ENCODE measurements around the gene ZNF576. TPM values are rescaled to one million over a fixed set of nuclear protein-coding genes. Genes with fewer than 3 reads are reported as not detected.

ZNF576 gene
- total and polyA plus RNA-seq, 2 of the 4 experiments (the other 2 are of a cell fraction) = 13.8 to 19.5 TPM

DNA sequence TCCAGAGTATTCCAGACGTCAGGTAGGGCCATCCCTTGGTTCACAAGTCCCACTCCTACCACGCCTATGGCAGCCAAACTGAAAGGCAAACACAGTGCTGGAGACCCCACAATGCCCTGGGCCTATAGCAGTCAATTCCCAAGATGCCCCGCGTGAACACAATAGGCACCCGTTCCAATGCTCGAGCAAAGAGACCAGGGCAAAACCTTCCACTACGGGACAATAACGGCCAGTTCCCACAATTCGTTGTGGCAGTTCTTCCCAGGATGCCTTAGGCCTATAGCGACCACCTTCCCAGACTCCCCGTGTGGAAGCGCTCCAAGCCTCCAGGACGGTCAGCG is 22.5 kb downstream of the ZNF576 start:
- H3K9me3 ChIP-seq (ENCODE audit: control insufficient read depth, insufficient read depth, low read length) = no peaks in the 10 kb centered on the region
- H2BK120ac ChIP-seq (ENCODE audit: low read depth, low read length) = peak overlapping the region; percentile 35
- peak overlapping the region; percentile 55; the same call in 1 of the 3 replicates for H2BK15ac ChIP-seq (ENCODE audit: low read depth, low read length)
- H3K4me3 ChIP-seq (ENCODE audit: insufficient read depth, low read depth, low read length) = peak overlapping the region; percentile 66
- in situ Hi-C loops (cut with MboI; ENCODE audit: low sequenced_read_pairs) (no loop called here), intact Hi-C loops (cut with micrococcal nuclease) (no loop called here), dilution Hi-C loops (cut with HindIII; ENCODE audit: low sequenced_read_pairs, unreplicated experiment) (no loop called here)
- H3K14ac ChIP-seq (replicated peaks; ENCODE audit: low read depth, low read length) = peak overlapping the region; percentile 95
- BruUV-seq (replicated peaks) = no TSS peak
- peak overlapping the region; percentile 84 for H4K5ac ChIP-seq (ENCODE audit: low read depth, low read length)
- peak overlapping the region; percentile 86 for H3K4me2 ChIP-seq (ENCODE audit: low read depth, low read length)
- H3K4ac ChIP-seq (ENCODE audit: low read depth, low read length) = peak overlapping the region; percentile 97
- peak overlapping the region; percentile 78 for H2AK5ac ChIP-seq (ENCODE audit: low read depth, low read length)
- peaks cover 33 to 63% of the 10 kb centered on the region in 2 experiments for H3K79me1 ChIP-seq (ENCODE audit: low read depth in 1 of 2, low read length in 2 of 2)
- peak overlapping the region; percentile 96 for H2AK9ac ChIP-seq (replicated peaks; ENCODE audit: low read depth, low read length, poor library complexity)
- ChIA-PET CTCF (interaction anchor here (0.7 kb wide), 1 partner anchor 98 kb away, joined by 3 read pairs; no protein-coding TSS in a partner anchor), POLR2A (ENCODE audit: unreplicated experiment) (no interaction called here)
- H3K56ac ChIP-seq (ENCODE audit: extremely low read depth, insufficient read depth, low read length) = peak overlapping the region; percentile 58
- no peaks in the 10 kb centered on the region for H3K27me3 ChIP-seq (ENCODE audit: control insufficient read depth, insufficient read depth, low read length)
- H4K91ac ChIP-seq (ENCODE audit: insufficient read depth, low read depth, low read length) = peak overlapping the region; percentile 92
- 0% methylated on average over 12 of the region's 14 CpGs; no CpG with 5 or more reads in 1 of the 2 experiments for WGBS, 2 experiments (ENCODE audit: extremely low coverage in 2 of 2, insufficient read length in 1 of 2)
- H2BK20ac ChIP-seq (ENCODE audit: low read depth, low read length) = no peak overlapping the region
- peak overlapping the region; percentile 82 for H3K9ac ChIP-seq (ENCODE audit: low read depth, low read length)
- no peaks in the 10 kb centered on the region; the same call in 1 of the 2 replicates for H4K20me1 ChIP-seq (ENCODE audit: insufficient read depth, low read length)
- DNase-seq (peak; percentile 8), ATAC-seq (ENCODE audit: low read depth) (peak; percentile 28)
- peak overlapping the region; percentile 77 for H3K27ac ChIP-seq (ENCODE audit: insufficient read depth, low read length)
- peak overlapping the region; percentile 65 for H3K23ac ChIP-seq (ENCODE audit: low read depth, low read length)
- peak overlapping the region; percentile 99 for H2AFZ ChIP-seq (replicated peaks; ENCODE audit: low read length, poor library complexity)
- TF ChIP-seq FOS (IDR thresholded peaks at IDR 0.05; ENCODE audit: low read depth, low read length) (no peak), SMC3 (IDR thresholded peaks at IDR 0.05; ENCODE audit: low read depth, low read length) (no peak), CEBPB (IDR thresholded peaks at IDR 0.05; ENCODE audit: low read depth, low read length) (no peak), MAFK (IDR thresholded peaks at IDR 0.05; ENCODE audit: low read depth, low read length) (no peak), CHD1 (IDR thresholded peaks at IDR 0.05; ENCODE audit: low read depth, low read length) (no peak), POLR2A (IDR thresholded peaks at IDR 0.05; ENCODE audit: low read depth, low read length) (no peak), RFX5 (IDR thresholded peaks at IDR 0.05; ENCODE audit: low read depth, low read length) (no peak), BHLHE40 (IDR thresholded peaks at IDR 0.05; ENCODE audit: low read depth, low read length) (no peak), MXI1 (IDR thresholded peaks at IDR 0.05; ENCODE audit: borderline replicate concordance, low read depth, low read length) (no peak), RAD21 (IDR thresholded peaks at IDR 0.05; ENCODE audit: low read length) (no peak), MAZ (IDR thresholded peaks at IDR 0.05; ENCODE audit: borderline replicate concordance, low read depth, low read length) (no peak), NFE2L2 (IDR thresholded peaks at IDR 0.05; ENCODE audit: low read depth, low read length) (no peak), RCOR1 (IDR thresholded peaks at IDR 0.05; ENCODE audit: insufficient replicate concordance, low read length) (no peak)
- TF ChIP-seq, protein P1, sequence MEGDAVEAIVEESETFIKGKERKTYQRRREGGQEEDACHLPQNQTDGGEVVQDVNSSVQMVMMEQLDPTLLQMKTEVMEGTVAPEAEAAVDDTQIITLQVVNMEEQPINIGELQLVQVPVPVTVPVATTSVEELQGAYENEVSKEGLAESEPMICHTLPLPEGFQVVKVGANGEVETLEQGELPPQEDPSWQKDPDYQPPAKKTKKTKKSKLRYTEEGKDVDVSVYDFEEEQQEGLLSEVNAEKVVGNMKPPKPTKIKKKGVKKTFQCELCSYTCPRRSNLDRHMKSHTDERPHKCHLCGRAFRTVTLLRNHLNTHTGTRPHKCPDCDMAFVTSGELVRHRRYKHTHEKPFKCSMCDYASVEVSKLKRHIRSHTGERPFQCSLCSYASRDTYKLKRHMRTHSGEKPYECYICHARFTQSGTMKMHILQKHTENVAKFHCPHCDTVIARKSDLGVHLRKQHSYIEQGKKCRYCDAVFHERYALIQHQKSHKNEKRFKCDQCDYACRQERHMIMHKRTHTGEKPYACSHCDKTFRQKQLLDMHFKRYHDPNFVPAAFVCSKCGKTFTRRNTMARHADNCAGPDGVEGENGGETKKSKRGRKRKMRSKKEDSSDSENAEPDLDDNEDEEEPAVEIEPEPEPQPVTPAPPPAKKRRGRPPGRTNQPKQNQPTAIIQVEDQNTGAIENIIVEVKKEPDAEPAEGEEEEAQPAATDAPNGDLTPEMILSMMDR (conservative IDR thresholded peaks at IDR 0.05; ENCODE audit: low read depth, low read length) = no peak
- TF ChIP-seq, protein P2, sequence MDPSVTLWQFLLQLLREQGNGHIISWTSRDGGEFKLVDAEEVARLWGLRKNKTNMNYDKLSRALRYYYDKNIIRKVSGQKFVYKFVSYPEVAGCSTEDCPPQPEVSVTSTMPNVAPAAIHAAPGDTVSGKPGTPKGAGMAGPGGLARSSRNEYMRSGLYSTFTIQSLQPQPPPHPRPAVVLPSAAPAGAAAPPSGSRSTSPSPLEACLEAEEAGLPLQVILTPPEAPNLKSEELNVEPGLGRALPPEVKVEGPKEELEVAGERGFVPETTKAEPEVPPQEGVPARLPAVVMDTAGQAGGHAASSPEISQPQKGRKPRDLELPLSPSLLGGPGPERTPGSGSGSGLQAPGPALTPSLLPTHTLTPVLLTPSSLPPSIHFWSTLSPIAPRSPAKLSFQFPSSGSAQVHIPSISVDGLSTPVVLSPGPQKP (IDR thresholded peaks at IDR 0.05; ENCODE audit: borderline replicate concordance, low read depth, low read length) = no peak
- TF ChIP-seq, protein P3, sequence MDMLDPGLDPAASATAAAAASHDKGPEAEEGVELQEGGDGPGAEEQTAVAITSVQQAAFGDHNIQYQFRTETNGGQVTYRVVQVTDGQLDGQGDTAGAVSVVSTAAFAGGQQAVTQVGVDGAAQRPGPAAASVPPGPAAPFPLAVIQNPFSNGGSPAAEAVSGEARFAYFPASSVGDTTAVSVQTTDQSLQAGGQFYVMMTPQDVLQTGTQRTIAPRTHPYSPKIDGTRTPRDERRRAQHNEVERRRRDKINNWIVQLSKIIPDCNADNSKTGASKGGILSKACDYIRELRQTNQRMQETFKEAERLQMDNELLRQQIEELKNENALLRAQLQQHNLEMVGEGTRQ (IDR thresholded peaks at IDR 0.05; ENCODE audit: low read depth, low read length) = no peak
- peaks cover 7% of the 10 kb centered on the region for H3K9me1 ChIP-seq (ENCODE audit: insufficient read depth, low read length)
- peaks cover 3% of the 10 kb centered on the region; the same call in 1 of the 2 replicates for H3K36me3 ChIP-seq (ENCODE audit: control insufficient read depth, insufficient read depth, low read length)
- H4K8ac ChIP-seq (ENCODE audit: low read depth in 2 of 2, low read length in 2 of 2) = peak overlapping the region; percentile 98 to 99
- H2BK5ac ChIP-seq (ENCODE audit: low read depth, low read length, poor library complexity, severe bottlenecking) = peak overlapping the region; percentile 68
- H3K18ac ChIP-seq (ENCODE audit: low read depth, low read length) = peak overlapping the region; percentile 12
- H3K4me1 ChIP-seq (ENCODE audit: control insufficient read depth, insufficient read depth, low read length) = peaks cover 6% of the 10 kb centered on the region

Data from IMR-90 (cell line).